GM19035 (cell line): Measurements from ENCODE around the gene FOXO1.

Experiments used
- ATAC-seq: cut with Tn5 transposase; IDR thresholded peaks from one replicate; pipeline ENCODE4 v1.9.1; 2021; ENCODE audit not compliant: unreplicated experiment

Gene FOXO1

DNA sequence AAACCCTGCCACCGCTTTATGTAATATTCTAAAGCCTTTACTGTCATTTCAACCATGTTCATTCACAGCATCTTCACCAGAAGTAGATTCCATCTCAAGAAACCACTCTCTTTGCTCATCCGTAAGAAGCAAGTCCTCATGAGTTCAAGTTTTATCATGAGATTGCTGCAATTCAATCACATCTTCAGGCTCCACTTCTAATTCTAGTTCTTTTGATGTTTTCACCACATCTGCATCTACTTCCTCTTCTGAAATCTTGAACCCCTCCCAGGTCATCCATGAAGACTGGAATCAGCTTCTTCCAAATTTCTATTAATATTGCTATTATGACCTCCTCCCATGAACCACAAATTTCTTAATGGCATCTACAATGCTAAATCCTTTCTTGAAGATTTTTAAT lies 83.9 kb downstream of the FOXO1 start:
- no peak for ATAC-seq

DNA sequence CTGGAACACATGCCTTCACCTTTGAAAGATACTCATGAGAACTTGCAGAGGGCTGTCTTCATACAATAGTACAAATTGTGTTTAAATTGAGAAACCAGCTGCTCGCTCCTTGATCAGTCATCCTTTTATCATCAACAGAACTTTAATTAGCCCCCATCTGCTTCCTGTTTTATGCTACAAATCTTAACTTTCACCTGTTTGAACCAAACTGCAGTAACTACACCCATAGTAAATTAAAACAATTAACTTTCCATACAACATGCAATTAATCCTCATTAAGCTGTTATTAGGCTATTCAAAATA lies 85.2 kb downstream of the FOXO1 start:
- ATAC-seq, result no peak

DNA sequence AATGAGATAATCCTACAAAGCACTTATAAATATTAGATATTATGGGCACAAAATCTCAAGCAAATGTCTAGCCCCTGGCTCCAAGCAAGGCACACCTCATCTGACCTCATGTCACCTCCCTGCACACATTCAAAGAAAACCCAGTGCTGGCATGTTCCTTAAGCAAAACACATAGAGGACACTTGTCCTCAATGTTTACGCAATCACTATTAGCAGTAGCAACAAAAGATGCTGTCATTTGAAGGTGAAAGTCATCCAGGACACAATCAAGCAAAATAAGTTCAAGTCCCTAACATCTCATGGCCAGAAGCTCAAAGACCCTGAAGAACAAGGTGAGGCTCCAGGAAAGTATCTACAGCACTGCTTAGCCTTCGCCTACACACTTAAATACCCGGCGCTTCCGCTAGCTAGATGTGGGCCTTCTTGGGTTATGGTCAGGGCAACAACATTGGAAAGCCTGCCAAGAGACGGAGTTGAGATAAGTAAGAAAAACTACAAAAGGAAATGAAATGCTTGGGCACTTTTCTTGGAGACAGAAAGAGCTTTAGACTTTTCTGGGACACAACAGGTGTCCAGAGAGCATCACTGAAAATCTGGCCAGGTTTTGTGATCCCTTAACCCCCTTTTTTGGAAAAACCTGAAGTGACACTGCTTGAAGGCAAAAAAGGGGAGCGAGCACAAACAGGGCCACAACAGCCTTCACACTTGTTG lies 85.7 kb downstream of the FOXO1 start:
- ATAC-seq, result no peak

DNA sequence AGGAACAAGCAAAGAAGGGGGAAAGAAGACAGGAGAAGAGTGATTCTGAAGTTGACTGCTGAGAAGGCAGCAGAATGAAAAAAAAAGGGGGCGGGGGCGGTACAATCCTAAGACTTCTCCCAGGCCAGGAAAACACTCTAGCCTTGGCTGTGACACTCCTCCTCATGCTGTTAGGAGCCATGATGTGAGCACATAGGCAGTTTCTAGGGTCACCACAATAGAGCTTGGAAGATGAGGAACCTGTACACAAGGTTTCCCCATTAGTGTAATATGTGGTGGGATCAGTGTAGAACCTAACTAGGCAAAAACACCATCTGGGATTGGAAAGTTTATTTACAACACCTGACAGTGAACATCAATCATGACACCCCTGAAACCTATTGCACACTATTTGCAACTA lies 86.9 kb downstream of the FOXO1 start:
- no peak for ATAC-seq

DNA sequence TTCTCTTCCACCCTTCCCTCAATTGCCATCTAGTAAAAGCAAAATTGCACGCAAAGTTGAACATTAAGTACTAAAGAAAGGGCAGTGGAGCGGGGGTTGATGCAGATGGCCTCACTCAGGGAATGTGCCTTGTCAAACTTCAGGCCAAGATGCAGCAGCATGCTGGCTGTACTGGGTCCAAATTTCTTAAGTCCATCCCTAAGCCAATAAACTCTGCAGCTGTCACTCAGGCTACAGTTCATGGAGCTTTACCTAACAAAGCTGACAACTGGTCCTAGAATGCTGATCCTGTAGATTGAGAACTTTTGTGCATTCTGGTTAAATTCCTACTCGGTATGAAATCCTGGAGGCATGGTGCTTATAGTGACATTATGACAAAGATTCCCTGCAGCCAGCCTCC lies 88.4 kb downstream of the FOXO1 start:
- ATAC-seq, result no peak

DNA sequence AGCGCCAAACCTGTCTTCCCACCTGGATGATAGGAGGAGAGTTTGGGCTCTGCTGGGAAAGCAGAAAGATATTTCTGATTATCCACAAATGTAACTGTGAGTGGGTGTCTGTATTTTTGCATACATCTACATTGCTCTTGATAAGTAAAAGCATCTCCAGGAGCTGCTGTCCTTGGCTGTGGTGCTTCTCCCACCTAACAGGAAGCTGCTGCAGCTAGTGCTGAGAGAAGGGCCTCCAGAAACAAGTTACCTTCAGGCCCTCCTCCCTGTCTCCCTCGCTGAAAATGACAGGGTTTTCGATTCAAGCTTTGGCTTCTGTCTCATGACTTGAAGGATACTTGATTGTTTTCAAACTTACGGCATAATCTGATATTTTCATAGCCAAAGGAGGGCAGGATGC lies 90.1 kb downstream of the FOXO1 start:
- ATAC-seq, result no peak

DNA sequence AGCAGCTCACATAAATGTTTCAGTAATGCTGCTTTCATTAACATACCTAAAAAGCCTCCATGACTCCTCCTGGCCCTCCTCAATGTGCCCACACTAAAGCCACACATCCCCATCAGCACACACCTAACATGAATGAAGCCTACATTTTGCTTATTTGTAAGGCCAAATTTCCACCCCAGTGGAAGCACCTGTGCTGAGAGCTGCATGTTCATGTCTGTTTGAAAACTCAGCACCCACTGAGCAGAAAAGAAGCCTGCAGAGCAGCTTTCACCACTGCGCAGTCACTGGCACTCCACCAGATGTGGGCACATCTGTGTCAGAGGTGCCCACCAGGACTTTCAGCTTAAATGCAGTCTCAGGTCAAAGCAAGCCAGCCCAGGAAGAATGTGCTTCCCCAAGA lies 93.5 kb downstream of the FOXO1 start:
- no peak for ATAC-seq

DNA sequence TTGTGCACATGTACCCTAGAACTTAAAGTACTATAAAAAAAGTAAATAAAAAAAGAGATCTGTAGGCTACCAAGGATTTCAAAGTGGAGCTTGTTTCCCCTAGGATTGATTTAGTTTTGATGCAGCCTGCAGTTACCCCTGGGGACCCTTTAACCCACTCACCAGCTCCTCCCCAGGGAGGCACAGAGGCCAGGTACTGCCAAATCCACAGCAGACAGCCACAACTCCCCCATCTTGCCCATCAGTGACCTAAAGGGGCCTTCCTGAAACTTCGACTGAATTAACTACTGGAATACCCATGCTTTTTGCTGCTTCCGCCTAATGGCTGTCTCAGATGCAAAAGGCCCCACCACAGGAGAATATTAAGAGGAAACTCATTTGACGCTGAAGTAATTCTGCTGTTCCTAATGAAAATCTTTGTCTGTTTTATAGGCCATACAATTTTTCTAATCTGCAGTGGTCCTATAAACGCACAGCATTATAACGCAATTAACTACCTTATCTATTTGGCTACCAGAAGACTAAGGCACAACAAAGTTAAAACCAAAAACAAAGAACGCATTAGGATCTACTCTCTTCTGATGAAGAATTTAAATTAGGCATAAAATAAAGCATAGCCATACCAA lies 95.0 kb downstream of the FOXO1 start:
- ATAC-seq, result no peak

DNA sequence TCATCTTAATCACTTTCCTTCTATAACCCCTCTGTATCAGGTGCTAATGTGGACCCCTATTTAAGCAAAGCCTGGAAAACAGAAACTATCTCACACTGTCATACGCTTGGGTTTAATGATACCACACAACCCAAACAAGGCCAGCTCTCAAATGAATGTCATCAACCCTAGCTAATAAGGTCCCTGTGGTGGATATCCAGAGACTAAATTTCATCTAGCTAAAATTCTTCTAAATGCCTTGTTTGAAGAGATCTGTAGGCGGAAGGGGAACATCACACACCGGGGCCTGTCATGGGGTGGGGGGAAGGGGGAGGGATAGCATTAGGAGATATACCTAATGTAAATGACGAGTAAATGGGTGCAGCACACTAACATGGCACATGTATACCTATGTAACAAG lies 95.5 kb downstream of the FOXO1 start:
- no peak for ATAC-seq

DNA sequence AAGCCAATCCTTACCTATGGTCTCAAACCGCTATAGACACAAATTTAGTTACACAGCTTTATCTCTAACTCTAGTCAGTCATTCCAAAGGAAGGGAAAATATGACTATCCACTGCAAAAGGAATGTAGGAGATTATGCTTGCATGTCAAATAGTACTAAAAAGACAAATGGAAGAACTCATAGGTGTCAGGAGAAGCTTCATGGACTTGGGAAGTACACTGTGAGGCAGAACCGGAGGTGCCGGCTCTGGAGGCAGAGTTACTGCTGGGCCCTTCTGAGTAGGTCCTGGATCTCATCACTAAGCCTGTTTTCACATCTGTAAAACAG lies 97.5 kb downstream of the FOXO1 start:
- ATAC-seq, result no peak

DNA sequence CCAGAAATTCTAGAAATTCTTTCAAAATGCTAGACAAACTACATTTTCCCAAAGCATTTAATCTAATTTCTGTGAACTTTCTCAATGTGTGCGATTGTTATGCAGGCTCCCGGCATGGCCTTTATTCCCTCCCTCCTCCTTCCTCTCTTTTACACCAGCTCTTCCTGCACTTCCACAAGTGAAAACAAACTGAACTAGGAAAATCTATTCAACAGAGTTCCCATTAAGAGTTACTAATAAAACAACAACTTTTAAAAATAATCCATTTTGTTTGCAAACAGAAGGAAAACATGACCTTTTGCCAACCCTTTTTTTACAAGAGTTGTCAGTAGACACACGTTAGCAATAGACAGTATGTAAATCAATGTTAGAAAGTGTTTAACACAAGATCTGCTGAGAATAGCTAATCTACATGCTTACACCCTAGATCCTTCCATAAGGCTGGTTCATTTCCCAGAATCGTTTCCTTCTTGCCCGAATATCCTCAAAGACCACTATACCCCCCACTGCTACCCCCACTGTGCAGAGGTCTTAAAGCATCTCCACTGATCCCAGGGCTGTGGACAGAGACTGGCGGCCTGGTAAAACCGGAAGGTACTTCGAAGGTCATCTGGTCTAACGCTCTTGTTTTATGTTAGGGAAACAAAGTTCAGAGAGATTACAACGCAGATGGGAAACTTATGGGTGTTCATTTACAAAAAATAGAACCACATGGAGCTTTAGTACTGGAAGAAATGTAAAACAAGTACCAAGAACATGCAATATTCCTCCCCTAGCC lies 98.0 kb downstream of the FOXO1 start:
- no peak for ATAC-seq

DNA sequence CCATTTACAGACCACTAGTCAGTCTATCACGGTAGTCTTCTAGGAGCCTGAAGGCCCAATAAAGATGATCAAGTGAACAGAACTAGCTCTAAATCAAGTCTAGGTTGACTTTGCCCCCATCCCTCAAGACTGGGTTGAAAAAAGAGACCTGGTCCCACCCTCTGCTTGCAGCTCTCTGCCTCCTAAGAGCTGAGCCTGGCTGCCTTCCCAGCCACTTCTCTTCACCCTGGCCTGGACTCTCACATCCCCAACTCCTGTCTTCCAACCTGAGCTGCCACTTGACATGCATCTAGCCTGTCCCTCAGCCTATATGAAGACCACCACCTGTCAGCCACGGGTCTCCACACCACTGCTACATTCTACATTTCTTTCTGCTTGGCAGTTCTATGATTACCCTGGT lies 99.6 kb downstream of the FOXO1 start:
- ATAC-seq, result no peak

DNA sequence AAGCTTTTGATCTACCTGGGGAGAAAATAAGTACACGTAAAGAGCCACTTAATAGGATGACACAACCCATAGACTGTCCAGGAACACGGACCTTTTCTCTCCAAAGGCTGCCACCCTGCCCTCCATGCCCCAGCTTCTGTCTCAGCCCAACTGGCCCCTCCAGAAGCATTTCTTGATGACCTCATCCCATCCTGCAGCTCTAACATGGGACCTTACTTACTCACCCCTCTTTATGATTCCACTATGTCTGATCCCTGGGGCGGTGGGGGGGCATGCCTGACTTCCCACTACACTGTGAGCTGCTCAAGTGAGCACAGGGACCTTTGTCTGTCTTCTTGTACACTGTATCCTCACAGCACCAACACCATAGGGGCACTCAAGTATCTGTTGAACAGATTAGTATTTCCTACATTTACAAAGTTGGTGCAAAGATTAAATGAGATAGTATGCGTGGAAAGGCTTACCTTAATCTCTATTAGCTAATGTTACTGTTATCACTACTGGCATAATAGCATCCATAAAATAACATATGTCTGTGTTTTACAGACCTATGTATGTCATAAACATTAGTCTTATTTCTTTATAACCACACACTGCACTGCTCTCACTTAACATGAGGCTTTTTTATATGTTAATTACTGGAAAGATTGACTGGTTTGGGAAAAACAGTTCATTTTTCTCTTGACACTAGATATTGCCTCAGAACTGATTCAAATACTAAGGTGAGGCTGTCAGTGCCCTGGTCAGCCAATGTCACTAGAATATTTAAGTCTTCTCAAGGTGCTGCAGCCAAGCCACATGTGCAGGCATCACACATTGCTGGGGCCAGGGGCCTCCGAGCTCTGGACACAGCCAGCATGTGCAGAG lies 100.9 kb downstream of the FOXO1 start:
- ATAC-seq, result no peak

DNA sequence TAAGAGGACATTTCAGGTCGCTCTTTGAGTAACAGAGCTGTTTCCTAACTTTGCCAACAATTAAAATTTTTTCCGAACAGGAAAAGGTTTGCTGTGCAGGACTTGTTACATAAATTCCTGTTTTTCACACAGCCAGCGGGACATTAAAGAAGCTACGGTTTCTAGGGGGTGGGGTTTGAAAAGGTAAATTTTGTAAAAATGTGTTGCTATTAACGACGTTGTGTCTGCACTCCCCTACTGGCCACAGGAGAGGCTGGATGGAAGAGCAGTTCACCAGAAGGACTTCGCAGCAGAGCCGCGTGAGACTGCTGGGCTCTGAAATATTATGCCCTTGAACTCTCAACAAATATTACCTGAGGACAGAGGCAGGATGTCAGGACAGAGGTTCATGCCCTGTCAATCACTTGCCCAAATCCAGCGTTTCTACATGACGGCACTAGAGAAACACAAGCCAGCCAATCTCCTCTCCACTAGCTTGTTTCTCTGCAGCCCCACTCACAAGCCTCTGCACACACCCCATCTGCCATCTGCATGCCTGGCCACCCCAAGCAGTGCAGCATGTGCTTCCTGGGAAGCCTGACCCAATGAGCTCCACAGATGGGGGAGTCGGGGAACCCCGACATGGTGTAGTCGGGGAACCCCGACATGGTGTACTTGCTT lies 102.0 kb downstream of the FOXO1 start:
- no peak for ATAC-seq

DNA sequence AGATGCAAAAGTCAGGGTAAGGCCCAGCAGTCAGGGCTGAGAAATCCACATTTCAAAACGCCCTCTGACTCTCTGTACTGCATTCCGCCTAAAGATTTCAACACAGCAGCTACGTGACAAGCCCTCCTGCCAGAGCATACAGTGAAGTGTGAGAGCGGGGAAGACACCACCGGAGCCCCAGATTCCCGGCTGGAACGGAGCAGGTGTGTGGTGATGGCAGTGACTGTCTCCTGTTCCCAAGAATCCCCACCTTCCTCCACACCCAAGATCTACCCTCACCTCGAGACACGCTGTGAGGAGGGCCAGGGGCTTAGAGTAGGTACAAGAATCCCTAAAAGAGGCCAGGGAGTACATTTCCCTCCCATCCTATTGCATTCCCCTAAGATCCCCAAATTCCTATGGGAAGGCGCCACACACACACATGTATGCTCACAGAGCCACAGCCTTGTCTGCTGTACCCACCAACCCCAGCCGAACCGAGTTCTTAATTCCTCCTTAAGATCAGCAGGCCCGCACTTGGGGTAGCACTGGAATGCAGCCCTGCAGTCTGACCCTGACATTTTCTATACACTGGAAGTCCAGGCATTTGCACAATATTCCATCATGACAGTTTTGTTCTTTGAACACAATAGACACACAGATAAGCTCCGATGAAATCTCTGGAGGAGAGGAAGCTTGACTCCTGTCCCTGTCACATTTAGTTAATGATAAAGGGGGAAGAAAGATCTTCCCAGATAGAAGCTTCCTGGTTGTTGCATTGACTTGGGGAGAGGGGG lies 102.9 kb downstream of the FOXO1 start:
- no peak for ATAC-seq

DNA sequence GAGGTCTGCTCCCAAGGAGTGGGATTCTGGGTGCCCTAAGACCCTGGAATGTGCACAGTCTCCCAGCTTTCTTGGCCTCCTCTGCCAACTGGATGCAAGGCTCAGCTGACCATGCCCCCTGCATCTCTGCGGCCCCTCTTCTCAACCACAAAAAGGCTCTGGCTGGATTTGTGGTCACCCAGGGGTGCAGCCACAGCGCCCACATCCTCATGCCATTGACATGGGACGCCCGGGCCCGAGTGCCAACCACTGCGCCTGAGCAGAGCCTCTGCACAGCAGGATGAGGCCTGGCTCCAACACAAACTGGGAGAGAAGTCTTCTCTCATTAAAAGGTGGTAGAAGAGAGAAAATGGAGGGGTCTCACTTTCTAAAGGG lies 103.5 kb downstream of the FOXO1 start:
- no peak for ATAC-seq

DNA sequence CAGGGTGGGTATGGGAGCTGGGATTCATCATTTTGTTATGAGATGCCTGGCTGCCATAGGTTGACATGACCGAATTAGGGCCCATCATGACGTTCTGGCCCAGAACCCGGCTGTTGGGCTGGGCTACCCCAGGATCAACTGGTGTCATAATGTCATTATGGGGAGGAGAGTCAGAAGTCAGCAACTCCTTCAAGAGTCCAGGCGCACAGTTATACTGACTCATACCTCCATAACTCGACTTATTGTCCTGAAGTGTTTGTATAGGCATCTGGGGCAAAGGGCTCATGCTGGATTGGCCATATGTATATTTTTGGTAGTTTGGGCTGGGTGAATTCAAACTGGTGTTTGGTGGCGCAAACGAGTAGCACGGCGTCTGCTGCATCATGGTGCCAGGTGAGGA lies 106.5 kb downstream of the FOXO1 start:
- ATAC-seq, result no peak

DNA sequence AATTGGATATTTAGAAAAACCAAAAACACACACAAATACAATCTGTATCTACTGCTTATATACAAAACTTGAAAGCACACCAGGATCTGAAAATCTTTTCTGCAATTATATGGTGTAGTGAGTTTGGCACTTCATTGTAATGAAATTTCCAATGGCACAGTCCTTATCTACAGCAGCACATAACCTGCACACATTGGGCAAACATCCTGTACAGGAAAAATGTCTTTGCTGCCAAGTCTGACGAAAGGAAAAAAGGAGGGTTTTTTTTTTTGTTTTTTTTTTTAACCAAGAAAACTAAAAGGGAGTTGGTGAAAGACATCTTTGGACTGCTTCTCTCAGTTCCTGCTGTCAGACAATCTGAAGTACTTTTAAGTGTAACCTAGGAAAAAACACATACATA lies 107.8 kb downstream of the FOXO1 start:
- no peak for ATAC-seq

DNA sequence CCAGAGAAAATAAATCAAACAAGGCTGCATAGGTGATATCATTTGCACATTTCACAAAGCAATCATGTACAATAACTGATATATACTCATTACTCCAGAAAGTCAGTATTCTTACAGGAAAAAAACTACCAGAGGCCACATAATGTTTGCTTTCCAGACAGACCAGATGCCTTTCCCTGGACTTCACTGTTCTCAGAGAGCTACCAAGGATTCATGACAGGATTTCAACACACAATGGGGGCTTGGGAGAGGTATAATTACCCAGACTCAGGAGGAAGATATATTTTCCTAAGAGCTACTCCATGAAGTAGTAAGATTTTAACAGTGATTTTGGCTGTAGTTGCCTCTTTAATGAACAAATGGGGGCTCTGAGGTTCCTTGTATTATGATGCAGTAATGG lies 110.0 kb downstream of the FOXO1 start:
- no peak for ATAC-seq

DNA sequence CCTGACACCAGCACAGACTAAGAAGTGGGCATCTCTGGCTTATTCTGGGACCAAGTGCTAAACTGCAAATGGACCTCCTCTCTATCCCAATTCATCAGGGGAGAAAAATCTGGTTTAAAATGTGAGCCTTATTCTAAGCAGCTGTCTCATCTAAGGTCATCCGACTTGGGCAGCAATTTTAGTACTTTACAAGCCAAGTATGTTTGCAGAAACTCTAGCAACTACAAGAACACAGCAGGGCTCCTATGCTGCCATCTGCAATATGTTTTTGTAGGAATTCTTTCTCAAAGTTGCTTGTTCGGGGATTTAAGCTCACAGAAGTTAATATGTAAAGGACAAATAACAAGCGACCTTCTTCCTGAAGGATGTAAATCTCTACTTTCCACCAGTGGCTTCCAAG lies 113.1 kb downstream of the FOXO1 start:
- ATAC-seq, result no peak

DNA sequence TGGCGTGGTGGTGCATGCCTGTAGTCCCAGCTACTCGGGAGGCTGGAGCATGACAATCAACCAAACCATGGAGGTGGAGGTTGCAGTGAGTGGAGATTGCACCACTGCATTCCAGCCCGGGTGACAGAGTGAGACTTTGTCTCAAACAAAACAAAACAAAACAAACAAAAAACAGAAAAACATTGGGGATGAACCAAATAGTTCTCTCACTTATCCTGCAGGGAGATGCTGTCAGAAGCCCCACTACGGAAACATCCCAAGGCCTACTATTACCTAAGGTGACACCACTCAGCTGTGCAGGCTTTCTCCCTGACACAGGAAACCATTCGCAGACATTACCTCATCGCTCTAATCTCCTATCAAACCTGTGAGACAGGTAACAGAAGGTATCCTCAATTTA lies 113.5 kb downstream of the FOXO1 start:
- no peak for ATAC-seq
